GM12872 (cell line): Measurements from ENCODE around the gene CEACAM19.

Experiments
- TF ChIP-seq, protein P1 (sequence below): IDR thresholded peaks from 3 replicates; pipeline ENCODE4 v1.5.1; 2011; ENCODE audit warnings: low read depth, mild to moderate bottlenecking, low read length, moderate library complexity; ENCODE audit not compliant: insufficient read depth

Gene CEACAM19

DNA sequence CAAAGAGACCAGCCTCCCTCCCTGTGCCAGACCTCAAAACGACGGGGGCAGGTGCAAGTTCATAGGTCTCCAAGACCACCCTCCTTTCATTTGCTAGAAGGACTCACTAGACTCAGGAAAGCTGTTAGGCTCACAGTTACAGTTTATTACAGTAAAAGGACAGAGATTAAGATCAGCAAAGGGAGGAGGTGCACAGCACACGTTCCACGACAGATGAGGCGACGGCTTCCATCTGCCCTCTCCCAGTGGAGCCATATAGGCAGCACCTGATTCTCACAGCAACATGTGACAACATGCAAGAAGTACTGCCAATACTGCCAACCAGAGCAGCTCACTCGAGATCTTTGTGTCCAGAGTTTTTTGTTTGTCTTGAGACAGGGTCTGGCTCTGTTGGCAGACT lies 9.4 kb upstream of the CEACAM19 start:
- TF ChIP-seq, protein P1, sequence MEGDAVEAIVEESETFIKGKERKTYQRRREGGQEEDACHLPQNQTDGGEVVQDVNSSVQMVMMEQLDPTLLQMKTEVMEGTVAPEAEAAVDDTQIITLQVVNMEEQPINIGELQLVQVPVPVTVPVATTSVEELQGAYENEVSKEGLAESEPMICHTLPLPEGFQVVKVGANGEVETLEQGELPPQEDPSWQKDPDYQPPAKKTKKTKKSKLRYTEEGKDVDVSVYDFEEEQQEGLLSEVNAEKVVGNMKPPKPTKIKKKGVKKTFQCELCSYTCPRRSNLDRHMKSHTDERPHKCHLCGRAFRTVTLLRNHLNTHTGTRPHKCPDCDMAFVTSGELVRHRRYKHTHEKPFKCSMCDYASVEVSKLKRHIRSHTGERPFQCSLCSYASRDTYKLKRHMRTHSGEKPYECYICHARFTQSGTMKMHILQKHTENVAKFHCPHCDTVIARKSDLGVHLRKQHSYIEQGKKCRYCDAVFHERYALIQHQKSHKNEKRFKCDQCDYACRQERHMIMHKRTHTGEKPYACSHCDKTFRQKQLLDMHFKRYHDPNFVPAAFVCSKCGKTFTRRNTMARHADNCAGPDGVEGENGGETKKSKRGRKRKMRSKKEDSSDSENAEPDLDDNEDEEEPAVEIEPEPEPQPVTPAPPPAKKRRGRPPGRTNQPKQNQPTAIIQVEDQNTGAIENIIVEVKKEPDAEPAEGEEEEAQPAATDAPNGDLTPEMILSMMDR, result no peak

DNA sequence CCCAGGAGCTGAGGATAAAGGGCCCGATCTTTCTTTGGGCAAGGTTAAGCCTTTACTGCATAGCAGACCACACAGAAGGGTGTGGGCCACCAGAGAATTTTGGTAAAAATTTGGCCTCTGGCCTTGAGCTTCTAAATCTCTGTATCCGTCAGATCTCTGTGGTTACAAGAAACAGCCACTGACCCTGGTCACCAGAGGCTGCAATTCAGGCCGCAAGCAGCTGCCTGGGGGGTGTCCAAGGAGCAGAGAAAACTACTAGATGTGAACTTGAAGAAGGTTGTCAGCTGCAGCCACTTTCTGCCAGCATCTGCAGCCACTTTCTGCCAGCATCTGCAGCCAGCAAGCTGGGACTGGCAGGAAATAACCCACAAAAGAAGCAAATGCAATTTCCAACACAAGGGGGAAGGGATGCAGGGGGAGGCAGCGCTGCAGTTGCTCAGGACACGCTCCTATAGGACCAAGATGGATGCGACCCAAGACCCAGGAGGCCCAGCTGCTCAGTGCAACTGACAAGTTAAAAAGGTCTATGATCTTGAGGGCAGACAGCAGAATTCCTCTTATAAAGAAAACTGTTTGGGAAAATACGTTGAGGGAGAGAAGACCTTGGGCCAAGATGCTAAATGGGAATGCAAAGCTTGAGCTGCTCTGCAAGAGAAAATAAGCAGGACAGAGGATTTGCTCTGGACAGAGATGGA lies 8.4 kb upstream of the CEACAM19 start:
- TF ChIP-seq, protein P1, result no peak

DNA sequence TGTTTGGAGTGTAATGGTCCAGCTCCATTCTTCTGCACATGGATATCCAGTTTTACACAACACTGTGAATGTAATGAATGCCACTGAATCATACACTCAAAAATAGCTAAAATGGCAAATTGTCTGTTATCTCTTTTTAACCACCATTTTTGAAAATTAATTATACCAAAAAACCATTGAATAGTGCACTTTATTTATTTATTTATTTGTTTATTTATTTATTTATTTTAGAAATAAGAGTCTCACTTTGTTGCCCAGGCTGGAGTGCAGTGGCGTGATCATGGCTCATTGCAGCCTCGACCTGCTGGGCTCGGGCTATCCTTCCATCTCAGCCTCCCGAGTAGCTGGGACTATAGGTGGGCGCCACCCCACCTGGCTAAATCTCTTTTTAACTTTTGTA lies 7.3 kb upstream of the CEACAM19 start:
- TF ChIP-seq, protein P1, result no peak

DNA sequence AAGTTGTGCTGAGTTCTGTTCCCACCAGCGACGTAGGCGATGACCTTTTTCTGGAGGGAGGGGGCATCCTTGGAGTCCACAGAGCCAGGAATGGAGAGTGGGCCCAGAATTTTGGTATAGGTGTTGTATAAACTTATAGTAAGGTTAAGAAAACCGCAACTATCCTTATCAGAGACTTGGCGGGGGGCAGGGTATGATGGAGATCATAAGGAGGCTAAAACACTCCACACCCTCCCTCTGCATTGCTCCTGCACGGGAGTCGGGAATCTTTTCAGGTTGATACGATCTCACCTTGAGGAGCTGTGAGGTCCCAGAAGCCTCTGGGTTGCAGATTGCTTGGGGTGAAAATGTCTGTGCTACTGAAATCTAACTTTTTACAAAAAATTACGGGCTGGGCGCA lies 6.3 kb upstream of the CEACAM19 start:
- TF ChIP-seq, protein P1, result no peak

DNA sequence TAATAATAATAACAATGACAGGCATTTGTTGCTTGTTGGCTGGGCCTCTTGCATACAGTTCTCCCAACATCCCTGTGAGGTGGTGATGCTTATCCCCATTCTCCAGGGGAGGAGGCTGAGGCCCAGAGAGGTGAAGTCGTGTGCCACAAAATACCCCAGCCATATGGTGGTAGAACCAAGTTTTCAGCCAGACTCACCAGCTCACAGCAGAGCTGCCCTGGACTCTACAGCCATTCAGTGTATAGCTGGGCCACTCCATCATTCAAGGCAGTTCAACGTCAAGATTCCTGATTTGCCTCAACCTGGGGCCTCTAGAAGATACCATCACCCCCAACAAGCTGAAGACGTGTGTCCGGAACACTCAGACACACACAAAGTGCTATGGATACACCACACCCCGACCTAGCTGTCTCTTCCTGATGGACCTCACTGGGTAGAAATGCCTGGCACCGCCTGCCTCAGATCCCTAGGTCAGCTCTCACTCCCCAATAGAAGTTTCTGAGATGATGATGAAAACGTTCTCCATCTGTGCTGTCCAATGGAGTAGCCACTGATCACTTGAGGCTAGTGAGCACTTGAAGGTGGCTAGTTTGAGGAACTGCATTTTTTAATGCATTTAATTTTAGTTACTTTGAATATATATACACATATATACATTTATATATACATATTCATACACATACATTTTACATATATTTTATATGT lies 4.3 kb upstream of the CEACAM19 start:
- TF ChIP-seq, protein P1, result no peak

DNA sequence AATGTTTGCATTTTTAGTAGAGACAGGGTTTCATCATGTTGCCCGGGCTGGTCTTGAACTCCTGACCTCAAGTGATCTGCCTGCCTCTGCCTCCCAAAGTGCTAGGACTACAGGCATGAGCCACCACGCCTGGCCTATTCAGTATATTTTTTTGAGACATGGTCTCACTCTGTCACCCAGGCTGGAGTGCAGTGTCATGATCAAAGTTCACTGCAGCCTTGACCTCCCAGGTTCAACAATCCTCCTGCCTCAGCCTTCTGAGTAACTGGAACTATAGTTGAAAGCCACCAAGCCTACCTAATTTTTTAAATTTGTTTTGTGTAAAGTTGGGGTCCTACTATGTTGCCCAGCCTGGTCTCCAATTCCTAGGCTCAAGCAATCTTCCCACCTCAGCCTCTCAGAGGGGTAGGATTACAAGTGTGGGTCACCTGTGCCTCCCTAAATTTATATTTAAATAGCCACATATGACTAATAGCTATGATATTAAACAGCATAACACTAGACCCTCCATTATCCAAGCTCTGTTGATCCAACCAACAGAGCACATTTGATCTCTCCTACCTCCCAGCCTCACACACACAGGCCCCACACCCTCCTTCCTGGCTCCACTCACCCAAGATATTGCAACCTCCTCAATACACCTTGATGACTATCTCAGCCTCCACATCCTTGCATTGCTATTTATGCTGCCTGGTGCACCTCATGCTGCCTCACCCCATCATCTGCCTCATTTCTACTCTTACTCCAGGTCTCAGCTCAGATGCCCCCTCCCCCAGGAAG lies 2.1 kb upstream of the CEACAM19 start:
- TF ChIP-seq, protein P1, result no peak

DNA sequence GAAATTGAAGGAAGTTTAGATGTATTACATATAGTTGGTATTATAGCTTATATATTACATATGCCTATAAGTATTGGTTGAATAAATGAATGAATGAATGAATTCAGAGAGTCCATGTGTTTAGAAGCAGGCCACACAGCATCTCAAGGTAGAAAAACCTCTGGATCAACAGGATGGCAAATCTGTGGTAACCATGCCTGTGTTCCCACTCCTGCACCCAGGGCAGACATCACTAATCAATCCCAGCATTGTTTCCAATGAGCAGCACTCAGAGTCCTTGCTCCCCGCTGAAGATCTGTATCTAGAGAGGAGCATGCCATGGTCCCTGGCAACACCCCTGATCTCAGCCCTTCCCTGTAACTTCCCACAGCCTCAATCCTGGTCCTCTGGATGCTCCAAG lies 944 bp downstream of the CEACAM19 start:
- TF ChIP-seq, protein P1, result no peak
